AG09309 (cell line): ENCODE measurements around the gene FRY.

Experiments
- DNase-seq: peaks from one replicate; pipeline ENCODE4 v3.0.0-alpha.2; 2010; ENCODE audit warnings: low read depth
- H3K4me3 ChIP-seq: 2 replicates; pipeline ENCODE4 v1.5.1; 2011; ENCODE audit warnings: mild to moderate bottlenecking, low read depth, low read length, moderate library complexity; ENCODE audit not compliant: control insufficient read depth
- TF ChIP-seq, protein P1 (sequence below): IDR thresholded peaks from 2 replicates; pipeline ENCODE4 v1.5.1; 2011; ENCODE audit warnings: mild to moderate bottlenecking, low read depth, low read length, inconsistent platforms; ENCODE audit not compliant: insufficient read depth, control insufficient read depth; ENCODE audit errors: missing control alignments

FRY gene

GRCh38 chr13:32225481-32225931, 193.9 kb downstream of the FRY start:
- TF ChIP-seq, protein P1, sequence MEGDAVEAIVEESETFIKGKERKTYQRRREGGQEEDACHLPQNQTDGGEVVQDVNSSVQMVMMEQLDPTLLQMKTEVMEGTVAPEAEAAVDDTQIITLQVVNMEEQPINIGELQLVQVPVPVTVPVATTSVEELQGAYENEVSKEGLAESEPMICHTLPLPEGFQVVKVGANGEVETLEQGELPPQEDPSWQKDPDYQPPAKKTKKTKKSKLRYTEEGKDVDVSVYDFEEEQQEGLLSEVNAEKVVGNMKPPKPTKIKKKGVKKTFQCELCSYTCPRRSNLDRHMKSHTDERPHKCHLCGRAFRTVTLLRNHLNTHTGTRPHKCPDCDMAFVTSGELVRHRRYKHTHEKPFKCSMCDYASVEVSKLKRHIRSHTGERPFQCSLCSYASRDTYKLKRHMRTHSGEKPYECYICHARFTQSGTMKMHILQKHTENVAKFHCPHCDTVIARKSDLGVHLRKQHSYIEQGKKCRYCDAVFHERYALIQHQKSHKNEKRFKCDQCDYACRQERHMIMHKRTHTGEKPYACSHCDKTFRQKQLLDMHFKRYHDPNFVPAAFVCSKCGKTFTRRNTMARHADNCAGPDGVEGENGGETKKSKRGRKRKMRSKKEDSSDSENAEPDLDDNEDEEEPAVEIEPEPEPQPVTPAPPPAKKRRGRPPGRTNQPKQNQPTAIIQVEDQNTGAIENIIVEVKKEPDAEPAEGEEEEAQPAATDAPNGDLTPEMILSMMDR: no peak
- no peak overlapping the region for H3K4me3 ChIP-seq
- DNase-seq: peak; percentile 71

GRCh38 chr13:32228330-32229041, 196.9 kb downstream of the FRY start:
- TF ChIP-seq, protein P1: peak; percentile 22
- no peak for DNase-seq
- no peak overlapping the region for H3K4me3 ChIP-seq

DNA sequence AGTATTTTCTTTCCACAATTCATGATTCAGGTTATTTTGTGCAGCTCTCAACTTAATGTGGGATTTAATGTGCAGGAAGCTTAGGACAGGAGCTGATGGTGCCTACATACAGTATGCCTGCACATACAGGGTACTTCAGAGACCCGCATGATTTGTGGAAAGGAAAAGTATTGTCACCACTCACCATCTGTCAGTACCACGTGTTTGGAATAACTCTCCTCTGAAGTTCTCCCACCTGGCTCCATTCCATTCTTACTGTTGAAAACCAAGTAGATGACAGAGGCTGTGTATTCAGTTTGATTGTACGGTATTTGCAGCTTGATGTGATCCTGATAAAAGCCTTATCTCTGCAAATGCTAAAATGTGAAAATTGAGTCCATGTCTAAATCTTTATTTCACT, 197.9 kb downstream of the FRY start:
- TF ChIP-seq, protein P1: no peak
- no peak for DNase-seq

GRCh38 chr13:32232263-32232662, 200.7 kb downstream of the FRY start:
- no peak overlapping the region for H3K4me3 ChIP-seq
- DNase-seq: no peak
- TF ChIP-seq, protein P1: no peak

More for the DNA sequence above, 197.9 kb downstream of the FRY start:
- H3K4me3 ChIP-seq: no peak overlapping the region

DNA sequence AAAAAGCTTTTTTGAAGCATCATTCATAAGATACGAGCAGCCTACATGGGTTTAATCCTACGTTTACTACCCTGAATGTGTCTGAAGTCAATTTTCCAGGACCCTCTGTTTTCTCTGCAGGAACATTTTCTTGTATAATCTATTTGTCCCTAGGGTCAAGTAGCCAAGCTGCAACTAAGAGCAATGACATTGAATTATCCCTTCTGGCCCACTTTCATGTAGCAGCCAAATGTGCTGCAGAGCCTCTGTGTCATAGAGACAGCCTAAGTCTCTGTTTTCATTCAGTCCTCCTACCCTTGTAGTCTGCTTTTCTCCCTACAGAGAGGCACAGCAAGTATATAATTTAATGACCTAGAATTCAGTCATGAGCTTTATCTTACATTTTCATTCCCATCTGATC, 201.5 kb downstream of the FRY start:
- DNase-seq: no peak
- no peak overlapping the region for H3K4me3 ChIP-seq
- TF ChIP-seq, protein P1: no peak

GRCh38 chr13:32234914-32235313, 203.3 kb downstream of the FRY start:
- no peak for DNase-seq
- TF ChIP-seq, protein P1: no peak
- no peak overlapping the region for H3K4me3 ChIP-seq
